ENCODE results near the gene CD40.
"Not testable (repeated sequence)": the region's sequence is repeated elsewhere in the genome, so short reads cannot be mapped to it uniquely, and the experiment has no call there.

Gene CD40

DNA sequence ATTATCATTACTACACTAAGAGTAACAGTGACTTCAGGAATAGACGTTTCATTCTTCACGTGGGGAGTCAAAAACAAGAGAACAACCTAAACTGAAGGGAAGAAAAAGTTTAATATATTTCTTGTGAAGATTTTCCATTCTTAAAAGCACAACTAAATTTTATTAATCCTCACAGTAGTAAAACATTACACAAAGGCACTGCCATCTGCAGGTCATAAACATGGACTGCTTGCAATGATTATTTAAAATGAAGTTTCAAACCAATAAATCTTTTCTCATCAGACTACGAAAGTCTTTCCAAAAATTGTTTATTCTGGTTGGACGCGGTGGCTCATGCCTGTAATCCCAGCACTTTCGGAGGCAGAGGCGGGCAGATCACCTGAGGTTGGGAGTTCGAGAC lies 31.0 kb upstream of the CD40 start:
- Histone ChIP-seq H3K4me2 (ENCODE audit: low read length) (no peak overlapping the region), H3K79me2 (peaks cover 70% of the 10 kb centered on the region), H3K27me3 (ENCODE audit: control insufficient read depth, insufficient read depth, low read length) (no peaks in the 10 kb centered on the region), H3K9ac (no peak overlapping the region), H3K9me3 (ENCODE audit: control insufficient read depth, low read length) (no peaks in the 10 kb centered on the region), H3K27ac (no peak overlapping the region), H3K4me3 (ENCODE audit: low read depth, low read length) (no peak overlapping the region), H3K4me1 (peaks cover 34% of the 10 kb centered on the region), H2AFZ (no peak overlapping the region), H3K36me3 (ENCODE audit: control insufficient read depth, insufficient read depth, low read length) (no peaks in the 10 kb centered on the region)
- TF ChIP-seq, protein P1, sequence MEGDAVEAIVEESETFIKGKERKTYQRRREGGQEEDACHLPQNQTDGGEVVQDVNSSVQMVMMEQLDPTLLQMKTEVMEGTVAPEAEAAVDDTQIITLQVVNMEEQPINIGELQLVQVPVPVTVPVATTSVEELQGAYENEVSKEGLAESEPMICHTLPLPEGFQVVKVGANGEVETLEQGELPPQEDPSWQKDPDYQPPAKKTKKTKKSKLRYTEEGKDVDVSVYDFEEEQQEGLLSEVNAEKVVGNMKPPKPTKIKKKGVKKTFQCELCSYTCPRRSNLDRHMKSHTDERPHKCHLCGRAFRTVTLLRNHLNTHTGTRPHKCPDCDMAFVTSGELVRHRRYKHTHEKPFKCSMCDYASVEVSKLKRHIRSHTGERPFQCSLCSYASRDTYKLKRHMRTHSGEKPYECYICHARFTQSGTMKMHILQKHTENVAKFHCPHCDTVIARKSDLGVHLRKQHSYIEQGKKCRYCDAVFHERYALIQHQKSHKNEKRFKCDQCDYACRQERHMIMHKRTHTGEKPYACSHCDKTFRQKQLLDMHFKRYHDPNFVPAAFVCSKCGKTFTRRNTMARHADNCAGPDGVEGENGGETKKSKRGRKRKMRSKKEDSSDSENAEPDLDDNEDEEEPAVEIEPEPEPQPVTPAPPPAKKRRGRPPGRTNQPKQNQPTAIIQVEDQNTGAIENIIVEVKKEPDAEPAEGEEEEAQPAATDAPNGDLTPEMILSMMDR (IDR thresholded peaks at IDR 0.05), result peak; percentile 37

DNA sequence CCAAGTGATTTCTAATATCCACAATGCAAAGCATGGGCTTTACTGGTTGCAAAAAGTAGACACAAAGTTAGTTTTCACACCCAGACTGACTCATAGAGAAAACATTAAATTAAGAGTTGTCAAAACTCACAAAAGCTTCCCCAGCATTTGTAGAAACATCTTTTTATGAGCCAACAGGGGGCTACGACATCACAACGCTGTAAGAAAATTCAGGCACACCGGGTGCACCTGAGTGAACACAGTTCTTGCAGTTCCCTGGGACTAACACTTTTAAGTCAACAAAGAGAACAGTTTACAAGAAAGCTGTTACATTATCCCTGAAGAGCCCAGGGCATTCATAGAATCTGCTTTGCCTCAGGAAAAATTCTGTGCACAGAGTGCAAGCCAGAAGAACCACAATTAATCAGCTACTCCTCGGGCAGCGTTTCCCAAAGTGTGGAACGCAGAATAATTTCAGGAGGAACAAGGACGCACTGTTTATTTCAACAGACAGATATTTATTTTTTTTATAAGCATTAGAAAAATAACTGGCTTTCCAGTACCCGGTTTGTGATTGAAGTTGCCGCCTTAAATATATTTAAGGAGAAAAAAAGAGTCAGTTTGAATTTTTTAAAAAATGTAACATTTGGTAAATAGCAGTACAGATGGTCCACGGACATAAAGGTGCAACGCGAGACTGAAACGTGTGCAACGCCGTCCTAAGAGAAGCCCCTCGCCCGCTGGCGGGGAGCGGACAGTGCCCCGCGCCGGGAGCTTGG lies 29.5 kb upstream of the CD40 start:
- Histone ChIP-seq H3K4me2 (ENCODE audit: low read length) (peak overlapping the region; percentile 64), H3K36me3 (ENCODE audit: control insufficient read depth, insufficient read depth, low read length) (no peaks in the 10 kb centered on the region)

DNA sequence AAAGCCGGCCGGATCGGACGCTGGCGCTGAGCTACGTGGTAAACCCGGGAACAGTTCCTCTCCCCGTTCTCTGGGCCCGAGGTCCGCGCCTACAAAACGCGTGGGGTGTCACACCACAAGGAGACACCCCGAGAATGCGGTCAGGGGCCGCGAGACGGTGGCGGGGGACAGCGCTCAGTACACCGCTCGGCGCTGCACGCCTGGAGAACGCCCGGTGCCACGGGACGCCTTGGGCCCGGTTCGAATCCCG lies 29.0 kb upstream of the CD40 start:
- Histone ChIP-seq H3K79me2 (peaks cover 52% of the 10 kb centered on the region), H3K4me1 (peaks cover 20% of the 10 kb centered on the region), H3K4me3 (ENCODE audit: low read depth, low read length) (peak overlapping the region; percentile 93), H3K36me3 (ENCODE audit: control insufficient read depth, insufficient read depth, low read length) (no peaks in the 10 kb centered on the region), H2AFZ (peak overlapping the region; percentile 94), H3K4me2 (ENCODE audit: low read length) (peak overlapping the region; percentile 64), H3K9me3 (ENCODE audit: control insufficient read depth, low read length) (no peaks in the 10 kb centered on the region), H3K27me3 (ENCODE audit: control insufficient read depth, insufficient read depth, low read length) (no peaks in the 10 kb centered on the region), H3K27ac (peak overlapping the region; percentile 98), H3K9ac (peak overlapping the region; percentile 71)
- TF ChIP-seq, protein P1 (IDR thresholded peaks at IDR 0.05), result no peak

More for the DNA sequence above, 29.5 kb upstream of the CD40 start:
- H3K79me2 ChIP-seq, result peaks cover 57% of the 10 kb centered on the region
- no peaks in the 10 kb centered on the region for H3K9me3 ChIP-seq (ENCODE audit: control insufficient read depth, low read length)
- H3K9ac ChIP-seq, result peak overlapping the region; percentile 71
- H3K4me1 ChIP-seq, result peaks cover 25% of the 10 kb centered on the region
- H3K27me3 ChIP-seq (ENCODE audit: control insufficient read depth, insufficient read depth, low read length), result no peaks in the 10 kb centered on the region
- H3K27ac ChIP-seq, result peak overlapping the region; percentile 98
- TF ChIP-seq, protein P1 (IDR thresholded peaks at IDR 0.05), result no peak
- peak overlapping the region; percentile 93 for H3K4me3 ChIP-seq (ENCODE audit: low read depth, low read length)
- H2AFZ ChIP-seq, result peak overlapping the region; percentile 94

DNA sequence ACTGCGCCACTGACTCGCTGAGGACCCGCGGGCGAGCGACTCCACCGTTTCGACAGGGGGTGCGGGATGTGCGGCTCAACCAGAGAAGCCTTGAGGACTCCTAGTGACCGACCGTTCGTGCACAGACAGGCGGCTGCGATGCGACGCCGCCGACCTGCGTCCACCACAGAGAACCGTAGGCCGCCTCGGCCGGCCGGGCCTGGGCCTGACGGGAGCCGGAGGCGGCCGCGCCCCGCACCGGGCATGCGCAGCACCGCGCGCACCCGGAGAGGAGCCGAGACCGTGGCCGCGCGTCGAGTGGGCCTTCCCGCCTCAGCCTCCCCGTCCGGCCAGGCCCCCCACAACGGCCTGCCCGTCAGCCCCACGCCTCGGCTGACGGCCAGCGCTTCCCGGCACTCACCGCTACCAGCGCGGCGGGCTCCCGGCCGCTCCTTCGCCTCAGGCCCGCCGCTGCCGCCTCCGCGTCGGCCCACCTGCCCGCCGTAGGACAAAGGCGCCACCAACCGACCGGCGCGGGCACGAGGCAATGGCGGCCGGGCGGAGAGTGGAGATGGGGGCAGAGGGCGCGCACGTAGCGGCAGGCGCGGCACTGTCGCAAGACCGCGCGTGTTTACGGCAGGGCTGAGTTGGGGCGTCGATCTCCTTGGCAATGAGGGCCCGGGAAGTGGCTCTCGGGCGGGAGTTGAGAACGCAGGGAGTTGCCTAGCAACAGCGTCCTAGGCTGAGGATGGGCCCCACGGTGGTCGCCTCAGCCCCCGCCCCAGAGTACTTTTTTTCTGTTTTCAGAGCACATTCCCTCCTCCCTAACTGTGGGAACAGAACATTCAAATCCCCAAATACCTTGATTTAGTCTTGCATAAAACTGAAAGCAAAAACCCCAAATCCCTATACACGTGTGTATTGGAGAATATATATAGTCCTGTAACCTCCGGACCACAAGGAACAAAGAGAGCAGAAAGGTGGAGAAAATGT lies 28.4 kb upstream of the CD40 start, which contains the start of gene NCOA5:
TSS of gene NCOA5 (minus strand) at position 546 of the 972 bp plus-strand sequence. CDS start 10,538 bp downstream, outside the sequence.
- Histone ChIP-seq H3K9ac (peak within 1 kb of the TSS; percentile 71), H3K4me1 (peaks cover 19% of the 10 kb centered on the region), H3K27ac (peak within 1 kb of the TSS; percentile 98), H3K79me2 (peaks cover 45% of the 10 kb centered on the region), H2AFZ (peak within 1 kb of the TSS; percentile 94), H3K36me3 (ENCODE audit: control insufficient read depth, insufficient read depth, low read length) (no peaks in the 10 kb centered on the region), H3K4me2 (ENCODE audit: low read length) (peak within 1 kb of the TSS; percentile 68), H3K9me3 (ENCODE audit: control insufficient read depth, low read length) (no peaks in the 10 kb centered on the region), H3K27me3 (ENCODE audit: control insufficient read depth, insufficient read depth, low read length) (no peaks in the 10 kb centered on the region), H3K4me3 (ENCODE audit: low read depth, low read length) (peak within 1 kb of the TSS; percentile 93)
- TF ChIP-seq, protein P1 (IDR thresholded peaks at IDR 0.05), result peak; percentile 52

DNA sequence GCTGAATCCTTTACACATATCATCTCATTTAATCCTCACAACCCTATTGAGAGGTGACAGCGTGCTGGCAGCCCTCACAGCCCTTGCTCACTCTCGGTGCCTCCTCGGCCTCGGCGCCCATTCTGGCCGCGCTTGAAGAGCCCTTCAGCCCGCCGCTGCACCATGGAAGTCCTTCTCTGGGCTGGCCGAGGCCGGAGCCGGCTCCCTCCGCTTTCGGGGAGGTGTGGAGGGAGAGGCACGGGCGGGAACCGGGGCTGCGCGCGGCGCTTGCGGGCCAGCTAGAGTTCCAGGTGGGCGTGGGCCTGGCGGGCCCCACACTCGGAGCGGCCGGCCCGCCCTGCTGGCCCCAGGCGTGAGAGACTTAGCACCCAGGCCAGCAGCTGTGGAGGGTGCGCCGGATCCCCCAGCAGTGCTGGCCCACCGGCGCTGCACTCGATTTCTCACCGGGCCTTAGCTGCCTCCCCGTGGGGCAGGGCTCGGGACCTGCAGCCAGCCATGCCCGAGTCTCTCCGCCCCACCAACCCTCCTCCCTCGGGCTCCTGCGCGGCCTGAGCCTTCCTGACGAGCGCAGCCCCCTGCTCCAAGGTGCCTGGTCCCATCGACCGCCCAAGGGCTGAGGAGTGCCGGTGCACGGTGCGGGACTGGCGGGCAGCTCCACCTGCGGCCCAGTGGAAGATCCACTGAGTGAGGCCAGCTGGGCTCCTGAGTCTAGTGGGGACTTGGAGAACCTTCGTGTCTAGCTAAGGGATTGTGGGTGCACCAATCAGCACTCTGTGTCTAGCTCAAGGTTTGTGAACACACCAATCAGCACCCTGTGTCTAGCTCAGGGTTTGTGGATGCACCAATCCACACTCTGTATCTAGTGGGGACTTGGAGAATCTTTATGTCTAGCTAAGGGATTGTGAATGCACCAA lies 26.2 kb upstream of the CD40 start:
- not testable (repeated sequence) for H3K36me3 ChIP-seq (ENCODE audit: control insufficient read depth, insufficient read depth, low read length); H3K4me3 ChIP-seq (ENCODE audit: low read depth, low read length); H3K27me3 ChIP-seq (ENCODE audit: control insufficient read depth, insufficient read depth, low read length); H3K9me3 ChIP-seq (ENCODE audit: control insufficient read depth, low read length); H3K4me2 ChIP-seq (ENCODE audit: low read length); H2AFZ ChIP-seq; H3K27ac ChIP-seq; H3K9ac ChIP-seq
- Histone ChIP-seq H3K79me2 (peaks cover 24% of the 10 kb centered on the region), H3K4me1 (peaks cover 12% of the 10 kb centered on the region)

Data from parathyroid adenoma (tissue), 2 donors.